HepG2 (cell line): ENCODE measurements around the gene FSIP1.
A peak's percentile ranks its signal among the peaks of the same experiment; 100 is the strongest.

ENCODE experiments used
- ATF3 ChIP-seq: sonication (generic); formaldehyde crosslinking; IDR thresholded peaks from 2 replicates; pipeline ENCODE4 v1.4.0; 2020; ENCODE audit warnings: missing genetic modification reagents
- CEBPB ChIP-seq: IDR thresholded peaks from 2 replicates; pipeline ENCODE4 v1.6.1; 2011; ENCODE audit warnings: low read depth, low read length, improper control_type of control experiment, borderline replicate concordance
- HDAC1 ChIP-seq: sonication (generic); formaldehyde crosslinking; IDR thresholded peaks from 2 replicates; pipeline ENCODE4 v1.5.1; 2020; ENCODE audit warnings: mild to moderate bottlenecking, missing genetic modification reagents
- HDAC6 ChIP-seq: fragments of 200-600 bp; sonication (generic); IDR thresholded peaks from 2 replicates; pipeline ENCODE4 v1.7.0; 2017; ENCODE audit warnings: mild to moderate bottlenecking, antibody characterized with exemption, low read length, low read depth
- MAX ChIP-seq: IDR thresholded peaks from 2 replicates; pipeline ENCODE4 v1.6.1; 2012; ENCODE audit warnings: inconsistent platforms
- MXI1 ChIP-seq: IDR thresholded peaks from 3 replicates; pipeline ENCODE4 v1.6.1; 2012; ENCODE audit warnings: low read depth, low read length, inconsistent platforms, borderline replicate concordance
- SIN3A ChIP-seq: IDR thresholded peaks from 2 replicates; pipeline ENCODE4 v1.6.1; 2011; ENCODE audit warnings: low read depth, mild to moderate bottlenecking, control low read depth, low read length, borderline replicate concordance
- TAF1 ChIP-seq: sonication (generic); formaldehyde crosslinking; IDR thresholded peaks from 2 replicates; pipeline ENCODE4 v1.4.0; 2020; ENCODE audit warnings: missing genetic modification reagents
- YY1 ChIP-seq: IDR thresholded peaks from 2 replicates; pipeline ENCODE4 v1.6.1; 2011; ENCODE audit warnings: low read length, low read depth, moderate library complexity, mild to moderate bottlenecking; ENCODE audit not compliant: insufficient read depth, insufficient replicate concordance
- ZNF562 ChIP-seq: sonication (generic); formaldehyde crosslinking; IDR thresholded peaks from 2 replicates; pipeline ENCODE4 v1.8.0; 2022; ENCODE audit warnings: missing genetic modification reagents, borderline replicate concordance

- no peak; the same call in 1 of the 2 replicates for TF ChIP-seq SIN3A
- TF ChIP-seq HDAC6, result no peak
- no peak for TF ChIP-seq ATF3
- TF ChIP-seq HDAC1 (CRISPR knock-in tag), result no peak
- no peak for TF ChIP-seq MAX
- no peak for TF ChIP-seq TAF1
- no peak for TF ChIP-seq ZNF562 (CRISPR knock-in tag)
- no peak for TF ChIP-seq MXI1
- TF ChIP-seq YY1, result peak; percentile 59
- no peak for TF ChIP-seq CEBPB
Measured at GRCh38 chr15:39580117-39580484, 202.5 kb downstream of the FSIP1 start.
